K562 (cell line): ENCODE data around the gene MRAS. TPM values are rescaled to one million over a fixed set of nuclear protein-coding genes. Genes with fewer than 3 reads are reported as not detected.

Experiments
- ATAC-seq: fragments of 200-7000 bp; cut with Tn5 transposase; 3 replicates; pipeline ENCODE4 v1.9.1; 2020; ENCODE audit warnings: moderate library complexity
- BruUV-seq: library from RNA; stranded (reverse); fragments of 400-500 nt; replicated peaks from 2 replicates; lab custom pipeline; 2021; lab: Mats Ljungman, UMichigan
- CTCF ChIA-PET: fragments of 300-600 bp; formaldehyde crosslinking; extraction: SDS; loops from one replicate; lab custom pipeline; 2021; ENCODE audit warnings: low intra/inter-chr PET ratio; lab: Yijun Ruan, JAX
- POLR2A ChIA-PET: fragments of 300-600, 350-650 bp; sonication (Branson Sonifier 250); formaldehyde crosslinking; extraction: SDS; loops from one replicate; lab custom pipeline; 2021; ENCODE audit warnings: antibody characterized with exemption, inconsistent platforms; lab: Yijun Ruan, JAX
- DNase-seq, 4 experiments: peaks; one replicate each; pipeline versions ENCODE4 v3.0.0 to v3.0.0-alpha.2; 2011 to 2018; ENCODE audit warnings: low spot score in 3 of 4, mixed read lengths in 3 of 4; ENCODE audit errors: extremely low read depth in 1 of 4
- FAIRE-seq: peaks from 2 replicates; lab custom pipeline; 2011; peaks lifted over from hg19 to GRCh38; lab: Jason Lieb, UNC
- H2AFZ ChIP-seq: 2 replicates; pipeline ENCODE4 v1.6.0; 2011; ENCODE audit warnings: low read depth, low read length, control low read depth, inconsistent platforms
- H3K27ac ChIP-seq: fragments of 200-600 bp; 3 replicates; pipeline ENCODE4 v1.8.0; 2011; ENCODE audit warnings: low read depth, mild to moderate bottlenecking, control low read depth, inconsistent platforms, low read length, moderate library complexity, mixed read lengths; ENCODE audit errors: extremely low read depth
- H3K27me3 ChIP-seq, 2 experiments: fragments of 300-600 bp in 1 of 2; 2 replicates in 1 of 2; 3 replicates in 1 of 2; pipeline versions ENCODE4 v1.6.0 to v1.8.0; 2011; ENCODE audit warnings: inconsistent platforms in 2 of 2, low read length in 2 of 2, mild to moderate bottlenecking in 1 of 2, mixed read lengths in 1 of 2, moderate library complexity in 1 of 2; ENCODE audit not compliant: control insufficient read depth in 2 of 2, insufficient read depth in 2 of 2
- H3K36me3 ChIP-seq: fragments of 300-600 bp; 3 replicates; pipeline ENCODE4 v1.8.0; 2011; ENCODE audit warnings: mild to moderate bottlenecking, low read length, inconsistent platforms; ENCODE audit not compliant: control insufficient read depth, insufficient read depth
- H3K4me1 ChIP-seq, 2 experiments: fragments of 200-600 bp in 1 of 2; replicated peaks in 1 of 2; 2 replicates in 1 of 2; 3 replicates in 1 of 2; pipeline versions ENCODE4 v1.5.1 to v1.8.0; 2011; ENCODE audit warnings: inconsistent platforms in 2 of 2, low read length in 2 of 2, mild to moderate bottlenecking in 1 of 2, mixed read lengths in 1 of 2, moderate library complexity in 1 of 2; ENCODE audit not compliant: control insufficient read depth in 2 of 2, insufficient read depth in 2 of 2
- H3K4me2 ChIP-seq: 2 replicates; pipeline ENCODE4 v1.6.1; 2011; ENCODE audit warnings: low read length, control low read depth, inconsistent platforms, mixed read lengths; ENCODE audit not compliant: insufficient read depth
- H3K4me3 ChIP-seq: fragments of 200-600 bp; sonication (generic), shearing (Covaris generic); 2 replicates; pipeline ENCODE4 v1.5.1; 2016; ENCODE audit warnings: control low read depth, inconsistent platforms
- H3K79me2 ChIP-seq: fragments of 200-600 bp; 3 replicates; pipeline ENCODE4 v1.8.0; 2011; ENCODE audit warnings: low read length, inconsistent platforms; ENCODE audit not compliant: control insufficient read depth, insufficient read depth
- H3K9ac ChIP-seq, 2 experiments: 2 replicates each; pipeline versions ENCODE4 v1.6.0 to v1.6.1; 2011; ENCODE audit warnings: low read depth in 2 of 2, low read length in 2 of 2, control low read depth in 1 of 2, inconsistent platforms in 1 of 2, mild to moderate bottlenecking in 1 of 2, mixed read lengths in 1 of 2; ENCODE audit not compliant: insufficient read depth in 1 of 2
- H3K9me1 ChIP-seq: one replicate; pipeline ENCODE4 v1.6.0; 2011; ENCODE audit warnings: inconsistent platforms, mild to moderate bottlenecking, low read length, moderate library complexity; ENCODE audit not compliant: control insufficient read depth, insufficient read depth
- H3K9me3 ChIP-seq: replicated peaks from 2 replicates; pipeline ENCODE4 v1.5.1; 2011; ENCODE audit warnings: low read depth, low read length, inconsistent platforms; ENCODE audit not compliant: control insufficient read depth, insufficient read depth
- H4K20me1 ChIP-seq: replicated peaks from 2 replicates; pipeline ENCODE4 v1.6.1; 2011; ENCODE audit warnings: low read length, inconsistent platforms, mixed read lengths; ENCODE audit not compliant: control insufficient read depth, insufficient read depth
- FOXM1 ChIP-seq, 2 experiments: fragments of 450-650 bp in 1 of 2; sonication (generic) in 1 of 2; formaldehyde crosslinking in 1 of 2; IDR thresholded peaks; 2 replicates each; pipeline versions ENCODE4 v1.6.1 to v1.9.0; 2017 to 2022; ENCODE audit warnings: low read depth in 2 of 2, mild to moderate bottlenecking in 2 of 2, missing genetic modification reagents in 1 of 2, moderate library complexity in 1 of 2
- GABPA ChIP-seq: fragments of 200-800 bp; sonication (Bioruptor generic); conservative IDR thresholded peaks from 2 replicates; pipeline ENCODE4 v1.6.1; 2016; ENCODE audit warnings: low read depth, missing genetic modification characterization, missing compliant biosample characterization
- WGBS: fragments of 100-300 bp; shearing (Covaris generic); methylation state at CpG from one replicate; pipeline ENCODE4 v1.1.6; 2016; ENCODE audit warnings: low coverage, mixed read lengths; ENCODE audit not compliant: insufficient coverage; ENCODE audit errors: missing lambda C conversion rate; 5-methylcytosine and 5-hydroxymethylcytosine counted together
- in situ Hi-C: fragments of 300-500 bp; cut with MboI; formaldehyde crosslinking; loops from 4 replicates; pipeline ENCODE4 v1.15.0; 2018; ENCODE audit warnings: inconsistent platforms, mixed read lengths
- intact Hi-C: fragments of 100-400 bp; cut with micrococcal nuclease; formaldehyde crosslinking; loops from 2 replicates; pipeline ENCODE4 v1.14.2; 2022
- polyA plus RNA-seq, 8 experiments: library from polyadenylated mRNA; depleted of rRNA in 4 of 8; stranded (reverse) in 5 of 8; unstranded in 3 of 8; fragments of >200 nt; fragmentation: Nextera tagmentation in 2 of 8; fragmentation: Illumina TruSeq in 1 of 8; extraction: Ambion mirVana in 2 of 8; extraction: Trizol in 1 of 8; gene quantifications; 2 replicates each; pipeline versions ENCODE4 v1.2.1 to v1.2.3, GENCODE V29; 2011 to 2014; ENCODE audit warnings: inconsistent platforms in 1 of 8, missing spikeins in 1 of 8
- total RNA-seq, 7 experiments: library from RNA; depleted of rRNA in 6 of 7; stranded (reverse); fragments of >200 nt in 6 of 7; fragmentation: Illumina TruSeq in 2 of 7; extraction: Trizol in 2 of 7; gene quantifications; 2 replicates each; pipeline versions ENCODE4 v1.2.1 to v1.2.3, GENCODE V29; 2011 to 2021; ENCODE audit warnings: low replicate concordance in 1 of 7
- TF ChIP-seq, protein P1 (sequence below): sonication (generic); formaldehyde crosslinking; IDR thresholded peaks from 2 replicates; pipeline ENCODE4 v1.8.0; 2023; ENCODE audit warnings: mild to moderate bottlenecking, missing genetic modification reagents

Gene MRAS
- total and polyA plus RNA-seq, 9 of the 15 experiments (the other 6 are each of a cell fraction or from before 2014, with no cell fraction given): 1.5 to 10.0 (median 5.0) TPM

DNA sequence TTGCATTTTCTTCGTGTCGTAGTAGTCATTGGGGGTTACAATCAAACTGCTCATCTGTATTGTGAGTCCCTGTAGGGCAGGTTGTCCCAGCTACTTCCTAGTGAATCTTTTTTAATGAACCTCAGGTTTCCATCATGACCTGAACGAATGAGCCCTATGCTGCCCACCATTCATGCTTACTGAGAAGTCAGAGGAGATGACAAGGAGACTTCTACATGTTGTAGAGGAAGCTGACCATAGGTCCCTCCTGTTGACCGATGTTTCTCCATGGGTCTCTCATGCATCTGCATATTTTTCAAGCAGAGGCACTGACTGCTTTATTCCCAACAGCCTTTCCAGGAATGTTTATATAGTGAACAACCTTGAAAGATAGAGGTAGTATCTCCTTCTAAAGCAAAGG, 13.8 kb upstream of the MRAS start:
- no peak overlapping the region for H3K9ac ChIP-seq
- in situ Hi-C loops: no loop called here
- POLR2A ChIA-PET: no interaction called here
- BruUV-seq: no TSS peak
- no peaks in the 10 kb centered on the region for H3K79me2 ChIP-seq
- H3K4me2 ChIP-seq: no peak overlapping the region
- no peak overlapping the region for H3K4me3 ChIP-seq
- no peak for TF ChIP-seq FOXM1 (IDR thresholded peaks at IDR 0.05; ENCODE audit: low read depth)
- no peak for TF ChIP-seq FOXM1 (CRISPR knock-in tag; IDR thresholded peaks at IDR 0.05; ENCODE audit: low read depth)
- TF ChIP-seq GABPA (tag): no peak
- TF ChIP-seq, protein P1, sequence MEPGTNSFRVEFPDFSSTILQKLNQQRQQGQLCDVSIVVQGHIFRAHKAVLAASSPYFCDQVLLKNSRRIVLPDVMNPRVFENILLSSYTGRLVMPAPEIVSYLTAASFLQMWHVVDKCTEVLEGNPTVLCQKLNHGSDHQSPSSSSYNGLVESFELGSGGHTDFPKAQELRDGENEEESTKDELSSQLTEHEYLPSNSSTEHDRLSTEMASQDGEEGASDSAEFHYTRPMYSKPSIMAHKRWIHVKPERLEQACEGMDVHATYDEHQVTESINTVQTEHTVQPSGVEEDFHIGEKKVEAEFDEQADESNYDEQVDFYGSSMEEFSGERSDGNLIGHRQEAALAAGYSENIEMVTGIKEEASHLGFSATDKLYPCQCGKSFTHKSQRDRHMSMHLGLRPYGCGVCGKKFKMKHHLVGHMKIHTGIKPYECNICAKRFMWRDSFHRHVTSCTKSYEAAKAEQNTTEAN (CRISPR knock-in tag): no peak
- intact Hi-C loops: loop anchor here (5.0 to 10.0 kb wide), 2 partner anchors 50 to 73 kb away; no protein-coding TSS in a partner anchor
- H4K20me1 ChIP-seq: no peaks in the 10 kb centered on the region
- H3K9me3 ChIP-seq: no peaks in the 10 kb centered on the region
- H3K36me3 ChIP-seq: no peaks in the 10 kb centered on the region
- no peak overlapping the region for H2AFZ ChIP-seq
- WGBS: 4% methylated on average over 4 of the region's 4 CpGs
- ATAC-seq: no peak
- no peak for DNase-seq
- H3K4me1 ChIP-seq: peaks cover 0 to 4% of the 10 kb centered on the region in 2 experiments; a peak in 3 of 5 replicates
- peaks cover 0 to 10% of the 10 kb centered on the region in 2 experiments; a peak in 2 of 5 replicates for H3K27me3 ChIP-seq
- no peaks in the 10 kb centered on the region for H3K9me1 ChIP-seq
- no peak overlapping the region for H3K27ac ChIP-seq
- CTCF ChIA-PET: no interaction called here
- no peak for FAIRE-seq
